A375 (cell line): Measurements from ENCODE around the gene PELI2. TPM values are rescaled to one million over a fixed set of nuclear protein-coding genes. Genes with fewer than 3 reads are reported as not detected.

ENCODE experiments used
- total RNA-seq: library from RNA; depleted of rRNA; stranded (reverse); fragments of >200 nt; shearing (Covaris generic); gene quantifications from 2 replicates; pipeline ENCODE4 v1.2.3, GENCODE V29; 2014; rRNA removed

The PELI2 gene
- total RNA-seq: 3.9 and 4.5 TPM in 2 replicates

DNA sequence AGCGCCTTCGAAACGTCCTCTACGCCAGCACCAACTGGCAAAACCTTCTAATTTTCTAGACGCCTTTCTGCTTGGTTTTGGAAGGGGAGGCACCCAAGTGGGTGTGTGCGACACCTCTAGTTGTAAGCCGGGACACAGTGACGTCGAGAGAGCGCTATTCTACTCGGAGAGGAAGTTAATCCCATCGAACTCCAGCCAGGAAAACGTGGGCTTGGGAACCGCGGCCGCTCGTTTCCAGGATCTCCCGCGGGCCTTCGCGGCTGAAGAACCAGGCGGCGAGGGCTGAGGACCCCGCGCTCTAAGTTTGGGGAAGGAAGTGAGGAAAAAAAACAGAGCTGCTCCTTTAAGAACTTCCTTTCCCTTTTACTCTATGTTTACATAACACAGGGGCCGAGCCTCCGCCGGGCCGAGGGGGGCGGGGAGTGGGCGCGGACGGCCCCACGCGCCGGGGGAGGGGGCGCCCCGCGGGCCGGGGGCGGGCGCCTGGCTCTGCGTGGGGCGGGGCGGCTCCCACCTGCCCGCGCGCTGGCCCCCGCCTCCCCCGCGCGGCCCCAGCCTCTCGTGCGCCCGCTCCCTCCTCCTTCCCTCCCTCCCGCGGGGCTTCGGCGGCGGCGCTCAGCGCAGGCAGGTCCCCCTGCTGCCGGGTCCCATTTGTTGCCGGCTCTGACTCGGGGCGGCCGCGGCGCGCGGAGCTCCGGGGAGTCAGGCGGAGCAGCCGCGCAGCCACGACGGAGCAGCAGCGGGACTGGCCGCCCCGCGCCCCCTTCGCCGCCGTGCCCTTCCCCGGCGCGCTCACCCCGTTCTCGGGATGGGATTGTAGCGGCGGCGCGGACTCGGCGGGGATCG is at the start of gene PELI2:
PELI2 (plus strand) TSS at position 647 of the 846 bp plus-strand sequence. CDS start 250 bp downstream, outside the sequence.

